Activated naive CD4-positive, alpha-beta T cell treated with anti-CD3 and anti-CD28 coated beads, Interleukin-2, amount 50 U/mL, for 24 hours (primary cell): ENCODE data around the gene CDKAL1.

Source experiments
- H3K27ac Mint-ChIP-seq: one replicate; pipeline ENCODE4 v1.8.0; 2021; ENCODE audit warnings: mild to moderate bottlenecking, mixed read lengths
- H3K27me3 Mint-ChIP-seq: one replicate; pipeline ENCODE4 v1.8.0; 2021; ENCODE audit warnings: mixed read lengths
- H3K36me3 Mint-ChIP-seq: one replicate; pipeline ENCODE4 v1.8.0; 2021; ENCODE audit warnings: mixed read lengths
- H3K4me1 Mint-ChIP-seq: one replicate; pipeline ENCODE4 v1.8.0; 2021; ENCODE audit warnings: mixed read lengths
- H3K4me3 Mint-ChIP-seq: one replicate; pipeline ENCODE4 v1.8.0; 2021; ENCODE audit warnings: mild to moderate bottlenecking, mixed read lengths
- H3K9me3 Mint-ChIP-seq: one replicate; pipeline ENCODE4 v1.8.0; 2021; ENCODE audit warnings: mixed read lengths

Gene CDKAL1

GRCh38 chr6:21098134-21098533, 563.9 kb downstream of the CDKAL1 start:
- H3K4me3 Mint-ChIP-seq: no peak overlapping the region

GRCh38 chr6:21098744-21099143, 564.5 kb downstream of the CDKAL1 start:
- H3K9me3 Mint-ChIP-seq: no peaks in the 10 kb centered on the region
- peaks cover 42% of the 10 kb centered on the region for H3K4me1 Mint-ChIP-seq
- H3K27ac Mint-ChIP-seq: no peak overlapping the region
- no peaks in the 10 kb centered on the region for H3K27me3 Mint-ChIP-seq
- H3K4me3 Mint-ChIP-seq: no peak overlapping the region
- peaks cover 32% of the 10 kb centered on the region for H3K36me3 Mint-ChIP-seq

More at GRCh38 chr6:21098134-21098533, 563.9 kb downstream of the CDKAL1 start:
- Mint-ChIP-seq H3K9me3 (no peaks in the 10 kb centered on the region), H3K27me3 (no peaks in the 10 kb centered on the region), H3K4me1 (peaks cover 42% of the 10 kb centered on the region), H3K27ac (no peak overlapping the region), H3K36me3 (peaks cover 32% of the 10 kb centered on the region)

GRCh38 chr6:21099338-21100314, 565.4 kb downstream of the CDKAL1 start:
- Mint-ChIP-seq H3K36me3 (peaks cover 26% of the 10 kb centered on the region), H3K4me3 (no peak overlapping the region), H3K27me3 (no peaks in the 10 kb centered on the region), H3K4me1 (peaks cover 36% of the 10 kb centered on the region), H3K27ac (no peak overlapping the region), H3K9me3 (no peaks in the 10 kb centered on the region)

- no peak overlapping the region for H3K27ac Mint-ChIP-seq
- H3K27me3 Mint-ChIP-seq: no peaks in the 10 kb centered on the region
- no peaks in the 10 kb centered on the region for H3K9me3 Mint-ChIP-seq
- H3K36me3 Mint-ChIP-seq: peaks cover 26% of the 10 kb centered on the region
- H3K4me3 Mint-ChIP-seq: no peak overlapping the region
- peaks cover 36% of the 10 kb centered on the region for H3K4me1 Mint-ChIP-seq
These were observed 566.7 kb downstream of the CDKAL1 start for GRCh38 chr6:21100991-21101390.

GRCh38 chr6:21101694-21102093, 567.4 kb downstream of the CDKAL1 start:
- Mint-ChIP-seq H3K27ac (no peak overlapping the region), H3K4me3 (no peak overlapping the region), H3K4me1 (peaks cover 36% of the 10 kb centered on the region), H3K27me3 (no peaks in the 10 kb centered on the region), H3K36me3 (peaks cover 28% of the 10 kb centered on the region), H3K9me3 (no peaks in the 10 kb centered on the region)

- no peaks in the 10 kb centered on the region for H3K9me3 Mint-ChIP-seq
- no peak overlapping the region for H3K4me3 Mint-ChIP-seq
- H3K27ac Mint-ChIP-seq: no peak overlapping the region
- peaks cover 36% of the 10 kb centered on the region for H3K4me1 Mint-ChIP-seq
- peaks cover 28% of the 10 kb centered on the region for H3K36me3 Mint-ChIP-seq
- no peaks in the 10 kb centered on the region for H3K27me3 Mint-ChIP-seq
These were observed 567.9 kb downstream of the CDKAL1 start for GRCh38 chr6:21102201-21102600.

GRCh38 chr6:21102624-21103023, 568.4 kb downstream of the CDKAL1 start:
- H3K4me3 Mint-ChIP-seq: no peak overlapping the region
- peaks cover 28% of the 10 kb centered on the region for H3K36me3 Mint-ChIP-seq
- no peaks in the 10 kb centered on the region for H3K9me3 Mint-ChIP-seq
- no peaks in the 10 kb centered on the region for H3K27me3 Mint-ChIP-seq
- peaks cover 36% of the 10 kb centered on the region for H3K4me1 Mint-ChIP-seq
- H3K27ac Mint-ChIP-seq: no peak overlapping the region

GRCh38 chr6:21103626-21104224, 569.5 kb downstream of the CDKAL1 start:
- H3K36me3 Mint-ChIP-seq: peaks cover 23% of the 10 kb centered on the region
- H3K4me3 Mint-ChIP-seq: no peak overlapping the region
- no peaks in the 10 kb centered on the region for H3K27me3 Mint-ChIP-seq

GRCh38 chr6:21104288-21104687, 570.0 kb downstream of the CDKAL1 start:
- H3K4me1 Mint-ChIP-seq: peaks cover 26% of the 10 kb centered on the region
- H3K9me3 Mint-ChIP-seq: no peaks in the 10 kb centered on the region
- no peak overlapping the region for H3K27ac Mint-ChIP-seq
- no peaks in the 10 kb centered on the region for H3K27me3 Mint-ChIP-seq
- no peak overlapping the region for H3K4me3 Mint-ChIP-seq
- peaks cover 23% of the 10 kb centered on the region for H3K36me3 Mint-ChIP-seq

More at GRCh38 chr6:21103626-21104224, 569.5 kb downstream of the CDKAL1 start:
- Mint-ChIP-seq H3K4me1 (peaks cover 28% of the 10 kb centered on the region), H3K27ac (no peak overlapping the region), H3K9me3 (no peaks in the 10 kb centered on the region)

- H3K4me1 Mint-ChIP-seq: no peaks in the 10 kb centered on the region
- no peak overlapping the region for H3K27ac Mint-ChIP-seq
- no peaks in the 10 kb centered on the region for H3K9me3 Mint-ChIP-seq
- H3K36me3 Mint-ChIP-seq: peaks cover 14% of the 10 kb centered on the region
- no peaks in the 10 kb centered on the region for H3K27me3 Mint-ChIP-seq
- H3K4me3 Mint-ChIP-seq: no peak overlapping the region
These were observed 573.5 kb downstream of the CDKAL1 start for GRCh38 chr6:21107796-21108195.

GRCh38 chr6:21109391-21110178, 575.3 kb downstream of the CDKAL1 start:
- Mint-ChIP-seq H3K4me3 (no peak overlapping the region), H3K36me3 (peaks cover 15% of the 10 kb centered on the region), H3K27me3 (no peaks in the 10 kb centered on the region), H3K4me1 (no peaks in the 10 kb centered on the region), H3K9me3 (no peaks in the 10 kb centered on the region), H3K27ac (no peak overlapping the region)

- H3K4me1 Mint-ChIP-seq: no peaks in the 10 kb centered on the region
- H3K36me3 Mint-ChIP-seq: peaks cover 10% of the 10 kb centered on the region
- no peak overlapping the region for H3K4me3 Mint-ChIP-seq
- H3K9me3 Mint-ChIP-seq: no peaks in the 10 kb centered on the region
- no peaks in the 10 kb centered on the region for H3K27me3 Mint-ChIP-seq
- no peak overlapping the region for H3K27ac Mint-ChIP-seq
These were observed 576.4 kb downstream of the CDKAL1 start for GRCh38 chr6:21110684-21111083.

- H3K4me3 Mint-ChIP-seq: no peak overlapping the region
- no peaks in the 10 kb centered on the region for H3K9me3 Mint-ChIP-seq
- H3K27me3 Mint-ChIP-seq: no peaks in the 10 kb centered on the region
- H3K36me3 Mint-ChIP-seq: peaks cover 10% of the 10 kb centered on the region
- no peak overlapping the region for H3K27ac Mint-ChIP-seq
- no peaks in the 10 kb centered on the region for H3K4me1 Mint-ChIP-seq
These were observed 577.0 kb downstream of the CDKAL1 start for GRCh38 chr6:21111093-21111725.

- Mint-ChIP-seq H3K36me3 (peaks cover 10% of the 10 kb centered on the region), H3K27ac (no peak overlapping the region), H3K9me3 (no peaks in the 10 kb centered on the region), H3K4me3 (no peak overlapping the region), H3K27me3 (no peaks in the 10 kb centered on the region), H3K4me1 (no peaks in the 10 kb centered on the region)
These were observed 580.9 kb downstream of the CDKAL1 start for GRCh38 chr6:21115111-21115510.

- H3K36me3 Mint-ChIP-seq: peaks cover 7% of the 10 kb centered on the region
- H3K4me3 Mint-ChIP-seq: no peak overlapping the region
- no peaks in the 10 kb centered on the region for H3K4me1 Mint-ChIP-seq
- no peaks in the 10 kb centered on the region for H3K27me3 Mint-ChIP-seq
- H3K9me3 Mint-ChIP-seq: no peaks in the 10 kb centered on the region
- no peak overlapping the region for H3K27ac Mint-ChIP-seq
These were observed 582.5 kb downstream of the CDKAL1 start for GRCh38 chr6:21116736-21117135.
